NCI-H187 (cell line): Measurements from ENCODE around the gene FRZB.

ENCODE experiments used
- DNase-seq, 2 experiments: peaks; one replicate each; lab custom pipeline; 2025; lab: John Stamatoyannopoulos, UW

Gene FRZB

GRCh38 chr2:182798736-182799135, 67.7 kb downstream of the FRZB start:
- no peak for DNase-seq

GRCh38 chr2:182792441-182792840, 74.0 kb downstream of the FRZB start:
- DNase-seq: no peak

GRCh38 chr2:182784777-182785176, 81.7 kb downstream of the FRZB start:
- DNase-seq: no peak

DNA sequence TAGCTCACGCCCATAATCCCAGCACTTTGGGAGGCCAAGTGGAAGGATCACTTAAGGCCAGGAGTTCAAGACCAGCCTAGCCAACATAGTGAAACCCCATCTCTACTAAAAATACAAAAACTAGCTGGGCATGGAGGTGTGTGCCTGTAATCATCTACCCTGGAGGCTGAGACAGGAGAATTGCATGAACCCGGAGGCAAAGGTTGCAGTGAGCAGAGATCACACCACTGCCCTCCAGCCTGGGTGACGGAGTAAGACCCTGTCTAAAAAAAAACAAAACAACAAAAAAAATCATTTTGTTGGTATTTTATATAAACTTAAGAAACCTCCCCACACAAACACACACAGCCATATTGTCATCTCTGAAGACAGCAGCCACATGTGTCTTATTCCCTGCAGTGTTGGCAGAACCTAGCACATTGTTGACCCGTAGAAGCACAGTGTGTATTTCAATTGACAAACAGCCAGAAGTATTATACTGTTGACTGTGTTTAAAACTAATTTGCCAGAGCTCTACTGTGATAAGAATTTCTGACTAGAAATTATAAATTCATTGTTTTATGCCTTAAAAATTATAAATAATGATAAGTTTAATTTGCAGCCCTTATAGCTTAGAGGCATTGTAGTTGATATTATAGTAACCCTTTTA, 82.3 kb downstream of the FRZB start:
- no peak for DNase-seq
